Fibroblast of mammary gland (primary cell): ENCODE measurements around the gene NOL11.
"Not testable (repeated sequence)": the region's sequence is repeated elsewhere in the genome, so short reads cannot be mapped to it uniquely, and the experiment has no call there.

Experiments used
- DNase-seq: peaks from one replicate; pipeline ENCODE4 v3.0.0-alpha.2; 2010; ENCODE audit warnings: low read depth
- H3K4me3 ChIP-seq: 2 replicates; pipeline ENCODE4 v1.5.1; 2011; ENCODE audit warnings: low read depth, mild to moderate bottlenecking, low read length, moderate library complexity; ENCODE audit not compliant: control insufficient read depth
- CTCF ChIP-seq: conservative IDR thresholded peaks from 2 replicates; pipeline ENCODE4 v1.5.1; 2011; ENCODE audit warnings: low read depth, low read length, inconsistent platforms; ENCODE audit not compliant: control insufficient read depth, insufficient read depth

NOL11 gene

GRCh38 chr17:67737145-67737544 is 19.4 kb downstream of the NOL11 start:
- H3K4me3 ChIP-seq, result no peak overlapping the region
- no peak for TF ChIP-seq CTCF
- DNase-seq, result no peak

- no peak overlapping the region for H3K4me3 ChIP-seq
- DNase-seq, result no peak
- TF ChIP-seq CTCF, result no peak
Measured at GRCh38 chr17:67742025-67742424, 24.3 kb downstream of the NOL11 start.

- DNase-seq, result no peak
- no peak for TF ChIP-seq CTCF
- H3K4me3 ChIP-seq, result no peak overlapping the region
Measured at GRCh38 chr17:67746704-67747571, 29.2 kb downstream of the NOL11 start.

GRCh38 chr17:67747681-67748235 is 30.0 kb downstream of the NOL11 start:
- DNase-seq, result no peak
- TF ChIP-seq CTCF, result no peak
- no peak overlapping the region for H3K4me3 ChIP-seq

GRCh38 chr17:67750067-67750466 is 32.3 kb downstream of the NOL11 start:
- no peak for DNase-seq
- H3K4me3 ChIP-seq, result no peak overlapping the region
- no peak for TF ChIP-seq CTCF

- TF ChIP-seq CTCF, result no peak
- no peak overlapping the region for H3K4me3 ChIP-seq
- DNase-seq, result no peak
Measured at GRCh38 chr17:67751101-67752074, 33.7 kb downstream of the NOL11 start.

- not testable (repeated sequence) for DNase-seq, H3K4me3 ChIP-seq
Measured at GRCh38 chr17:67752160-67752559, 34.4 kb downstream of the NOL11 start.
